ENCODE data around the gene PIP4P1. TPM values are rescaled to one million over a fixed set of nuclear protein-coding genes. Genes with fewer than 3 reads are reported as not detected.
"Not testable (repeated sequence)": the region's sequence is repeated elsewhere in the genome, so short reads cannot be mapped to it uniquely, and the experiment has no call there.

The PIP4P1 gene
- polyA plus RNA-seq, 4 donors, result 32.9 to 37.8 (median 34.8) TPM

GRCh38 chr14:20477211-20477876 is 16.1 kb upstream of the PIP4P1 start:
- DNase-seq (ENCODE audit: low read depth in 4 of 4, low spot score in 3 of 4), result no peak

GRCh38 chr14:20476776-20477175 is 15.5 kb upstream of the PIP4P1 start:
- DNase-seq (ENCODE audit: low read depth in 4 of 4, low spot score in 3 of 4), result no peak

- no peak for DNase-seq (ENCODE audit: low read depth in 4 of 4, low spot score in 3 of 4)
Measured at GRCh38 chr14:20472536-20473169, 11.4 kb upstream of the PIP4P1 start.

- no peak for DNase-seq (ENCODE audit: low read depth in 4 of 4, low spot score in 3 of 4)
Measured at GRCh38 chr14:20470603-20470901, 9.3 kb upstream of the PIP4P1 start.

GRCh38 chr14:20469890-20470602 is 8.8 kb upstream of the PIP4P1 start:
- no peak for DNase-seq (ENCODE audit: low read depth in 4 of 4, low spot score in 3 of 4)

- peak in 3 of 4 donors; percentile 66 to 69 (median 68) for DNase-seq (ENCODE audit: low read depth in 4 of 4, low spot score in 3 of 4)
Measured at GRCh38 chr14:20469242-20469889, 8.1 kb upstream of the PIP4P1 start, which contains the start of gene PNP. Gene PNP (plus strand): TSS chr14:20469406. CDS start chr14:20469525, 119 bp downstream.

- no peak for DNase-seq (ENCODE audit: low read depth in 4 of 4, low spot score in 3 of 4)
Measured at GRCh38 chr14:20468764-20469241, 7.6 kb upstream of the PIP4P1 start.

- no peak for DNase-seq (ENCODE audit: low read depth in 4 of 4, low spot score in 3 of 4)
Measured at GRCh38 chr14:20460458-20461224, 593 bp downstream of the PIP4P1 start.

- no peak for DNase-seq (ENCODE audit: low read depth in 4 of 4, low spot score in 3 of 4)
Measured at GRCh38 chr14:20458031-20458789, 3.0 kb downstream of the PIP4P1 start.

GRCh38 chr14:20456971-20457370 is 4.3 kb downstream of the PIP4P1 start:
- no peak for DNase-seq (ENCODE audit: low read depth in 4 of 4, low spot score in 3 of 4)

GRCh38 chr14:20455355-20456300 is 5.6 kb downstream of the PIP4P1 start:
- DNase-seq (ENCODE audit: low read depth in 4 of 4, low spot score in 3 of 4), result no peak

GRCh38 chr14:20454516-20455354 is 6.5 kb downstream of the PIP4P1 start, which contains the start of the genes APEX1 and OSGEP:
Gene APEX1 (plus strand): TSS chr14:20455226. CDS start chr14:20455646, 420 bp downstream.
Gene OSGEP (minus strand): TSS chr14:20454812. CDS start chr14:20454683, 129 bp downstream.
- DNase-seq (ENCODE audit: low read depth in 4 of 4, low spot score in 3 of 4), result peak; percentile 97 to 99 (median 98)

- not testable (repeated sequence) for DNase-seq (ENCODE audit: low read depth in 4 of 4, low spot score in 3 of 4)
Measured at GRCh38 chr14:20452831-20453230, 8.4 kb downstream of the PIP4P1 start.

- DNase-seq (ENCODE audit: low read depth in 4 of 4, low spot score in 3 of 4), result no peak
Measured at GRCh38 chr14:20446889-20447288, 14.3 kb downstream of the PIP4P1 start.

- not testable (repeated sequence) for DNase-seq (ENCODE audit: low read depth in 4 of 4, low spot score in 3 of 4)
Measured at GRCh38 chr14:20443650-20444049, 17.6 kb downstream of the PIP4P1 start.

GRCh38 chr14:20441461-20441860 is 19.8 kb downstream of the PIP4P1 start:
- no peak for DNase-seq (ENCODE audit: low read depth in 4 of 4, low spot score in 3 of 4)

GRCh38 chr14:20440882-20441281 is 20.4 kb downstream of the PIP4P1 start:
- no peak for DNase-seq (ENCODE audit: low read depth in 4 of 4, low spot score in 3 of 4)
